NCI-H510A (cell line): ENCODE results near the gene ABHD14A.

Experiments
- DNase-seq: peaks from one replicate; lab custom pipeline; 2025; lab: John Stamatoyannopoulos, UW

ABHD14A gene

DNA sequence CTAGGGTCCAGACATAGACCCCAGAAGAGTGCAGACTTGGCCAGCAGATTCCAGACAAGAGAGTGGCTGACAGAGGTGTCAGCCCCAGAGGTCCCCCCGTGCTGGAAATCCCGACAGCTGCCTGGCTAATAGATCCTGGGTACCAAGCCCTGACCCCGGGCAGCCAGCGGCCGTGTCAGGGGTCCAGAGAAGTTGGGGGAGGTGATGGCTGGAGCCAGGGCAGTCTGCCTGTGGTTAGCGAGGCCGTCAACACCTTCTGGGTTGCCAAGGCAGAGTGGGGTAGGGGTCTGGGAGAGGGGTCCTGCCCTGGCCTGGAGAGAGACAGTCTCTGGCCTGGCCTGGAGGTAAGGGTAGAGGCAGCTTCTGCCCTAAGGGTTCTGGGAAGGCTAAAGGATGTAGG lies 45.9 kb downstream of the ABHD14A start:
- no peak for DNase-seq

DNA sequence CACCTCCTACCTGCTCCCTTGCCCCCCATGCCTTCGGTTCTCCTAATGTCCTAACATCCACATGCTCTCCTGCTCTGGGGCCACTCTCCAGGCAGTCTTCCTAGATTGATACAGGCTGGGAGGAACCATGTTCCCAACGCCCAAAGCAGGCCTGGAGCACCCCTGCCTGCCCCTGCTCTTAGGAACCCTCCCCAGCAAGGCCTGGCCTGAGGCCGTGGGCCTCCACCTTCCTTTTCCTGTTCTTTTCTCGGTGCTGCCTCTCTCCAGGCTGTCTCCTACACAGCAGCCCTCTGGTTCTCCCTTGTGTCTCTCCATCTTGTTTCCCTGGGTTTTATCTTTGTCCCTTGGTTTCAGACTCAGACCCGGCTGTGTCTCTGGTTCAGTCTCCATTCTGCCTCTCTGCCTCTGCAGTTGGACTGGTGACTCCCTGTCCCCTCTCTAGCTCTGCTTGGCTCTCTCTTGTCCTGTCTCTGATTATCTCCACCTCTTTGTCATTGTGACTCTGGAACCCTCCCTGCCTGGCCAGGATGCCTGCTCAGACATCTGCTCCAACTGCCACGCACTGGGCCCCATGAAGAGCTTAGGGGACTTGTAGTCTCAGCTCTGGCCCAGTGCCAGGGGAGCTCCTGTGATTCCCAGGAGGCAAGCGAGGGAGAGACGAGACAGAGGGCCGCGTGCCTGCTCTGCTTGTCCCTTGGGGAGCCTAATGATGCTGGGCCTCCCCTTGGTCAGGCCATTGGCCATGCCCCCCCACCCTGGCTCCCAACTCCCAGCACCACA lies 46.8 kb downstream of the ABHD14A start:
- DNase-seq = peak; percentile 55

DNA sequence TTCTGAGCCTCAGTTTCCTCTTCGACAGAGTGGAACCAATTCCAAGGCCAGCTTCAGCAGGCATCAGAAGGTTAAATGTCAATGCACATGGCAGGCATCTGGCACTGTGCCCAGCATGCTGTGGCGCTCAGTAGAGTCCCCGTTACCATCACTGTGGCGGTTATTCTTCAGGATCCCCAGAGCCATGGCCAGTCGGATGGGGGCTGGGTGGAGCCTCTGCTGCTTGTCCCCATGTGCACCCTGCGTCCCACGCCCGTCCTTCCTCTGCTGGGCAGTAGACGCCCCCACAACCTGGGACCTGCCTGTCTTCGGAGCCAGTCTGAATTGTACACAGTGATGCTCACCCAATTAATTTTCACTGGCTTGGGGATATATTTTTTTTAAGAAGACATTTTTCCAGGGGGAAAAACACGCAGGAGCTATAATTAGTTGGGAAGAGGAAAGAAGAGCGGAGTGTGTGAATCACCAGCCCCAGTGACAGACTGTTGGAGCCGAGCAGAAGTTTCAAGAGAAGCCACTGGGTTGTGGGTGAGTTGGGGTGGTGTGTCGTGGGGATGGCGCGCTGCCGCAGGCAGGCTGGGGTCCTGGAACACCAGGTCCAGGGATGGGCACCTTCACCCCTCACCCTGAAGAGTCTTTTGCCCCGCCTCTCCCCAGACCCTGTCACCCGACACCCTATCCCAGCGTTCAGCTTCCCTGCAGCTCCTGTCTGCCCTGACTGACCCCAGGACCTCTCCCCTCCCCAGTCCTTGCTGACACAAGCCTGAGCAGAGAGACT lies 47.6 kb downstream of the ABHD14A start:
- no peak for DNase-seq

DNA sequence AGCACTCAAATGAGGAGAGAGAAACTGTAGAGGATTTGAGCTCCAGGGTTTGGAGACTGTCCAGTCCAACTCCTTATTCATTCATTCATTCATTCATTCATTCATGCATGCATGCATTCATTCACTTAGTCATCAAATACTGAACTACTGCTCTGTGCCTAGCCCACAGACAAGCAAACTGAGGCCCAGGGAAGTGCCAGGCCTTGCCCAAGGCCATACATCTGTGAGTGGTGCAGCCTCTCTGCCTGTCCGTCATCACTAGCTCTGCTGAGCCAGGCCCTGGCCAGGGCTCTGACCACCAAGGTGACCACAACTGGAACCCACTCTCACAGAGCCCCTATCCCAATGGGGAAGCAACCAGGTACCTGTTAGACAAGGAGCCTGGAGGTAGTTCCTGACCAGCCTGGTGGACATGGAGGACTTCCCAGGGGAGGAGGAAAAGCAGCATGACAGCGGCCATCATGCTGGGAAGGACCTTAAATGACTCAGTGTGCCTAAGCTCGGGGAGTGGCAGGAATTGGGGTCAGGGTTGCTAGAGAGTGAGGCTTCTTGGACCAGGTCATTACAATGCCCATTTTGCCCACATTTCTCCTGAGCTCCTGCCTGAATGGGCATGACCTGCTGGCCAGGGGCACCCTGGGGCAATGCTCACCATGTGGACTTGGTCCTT lies 48.4 kb downstream of the ABHD14A start:
- no peak for DNase-seq

DNA sequence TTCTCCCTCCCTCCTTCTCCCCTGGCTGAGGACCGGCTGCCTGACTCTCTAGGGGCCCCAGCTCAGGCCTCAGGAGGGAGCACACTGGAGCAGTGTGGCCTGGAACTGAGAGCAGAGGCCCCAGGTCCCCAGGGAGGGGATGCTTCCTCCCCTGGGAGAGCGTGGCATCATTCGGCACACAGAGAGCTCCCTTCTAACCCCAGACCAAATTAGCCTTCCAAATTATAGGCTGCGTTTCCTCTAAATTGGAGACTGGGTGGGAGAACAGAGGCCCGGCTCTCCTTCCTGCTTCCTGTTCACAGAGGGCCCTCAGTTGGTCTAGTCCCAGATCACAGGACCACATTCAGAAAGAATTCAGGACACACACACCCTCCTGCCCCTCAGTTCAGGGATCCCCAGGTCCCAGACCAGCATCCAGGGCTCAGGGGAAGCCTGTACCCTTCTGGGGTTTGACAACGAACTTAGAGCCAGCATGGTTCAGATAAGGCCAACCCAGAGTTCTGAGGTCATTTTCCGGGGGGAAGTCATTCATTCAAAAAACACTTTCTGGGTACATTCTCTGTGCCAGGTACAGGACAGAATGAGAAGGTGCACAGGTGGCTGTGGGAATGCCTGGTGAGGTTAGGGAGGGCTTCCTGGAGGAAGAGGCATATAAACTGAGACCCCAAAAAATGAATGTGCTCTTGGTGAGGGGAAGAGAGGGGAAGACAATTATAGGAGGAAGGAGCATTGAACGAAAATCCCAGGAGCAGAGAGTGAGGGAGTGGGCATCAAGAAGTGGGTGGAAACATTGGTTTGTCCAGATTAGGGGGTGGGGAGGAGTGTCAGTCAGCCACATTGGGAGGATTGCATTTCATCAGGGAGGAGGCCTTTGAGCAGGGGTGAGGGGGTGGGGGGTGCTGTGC lies 49.2 kb downstream of the ABHD14A start:
- DNase-seq = no peak

DNA sequence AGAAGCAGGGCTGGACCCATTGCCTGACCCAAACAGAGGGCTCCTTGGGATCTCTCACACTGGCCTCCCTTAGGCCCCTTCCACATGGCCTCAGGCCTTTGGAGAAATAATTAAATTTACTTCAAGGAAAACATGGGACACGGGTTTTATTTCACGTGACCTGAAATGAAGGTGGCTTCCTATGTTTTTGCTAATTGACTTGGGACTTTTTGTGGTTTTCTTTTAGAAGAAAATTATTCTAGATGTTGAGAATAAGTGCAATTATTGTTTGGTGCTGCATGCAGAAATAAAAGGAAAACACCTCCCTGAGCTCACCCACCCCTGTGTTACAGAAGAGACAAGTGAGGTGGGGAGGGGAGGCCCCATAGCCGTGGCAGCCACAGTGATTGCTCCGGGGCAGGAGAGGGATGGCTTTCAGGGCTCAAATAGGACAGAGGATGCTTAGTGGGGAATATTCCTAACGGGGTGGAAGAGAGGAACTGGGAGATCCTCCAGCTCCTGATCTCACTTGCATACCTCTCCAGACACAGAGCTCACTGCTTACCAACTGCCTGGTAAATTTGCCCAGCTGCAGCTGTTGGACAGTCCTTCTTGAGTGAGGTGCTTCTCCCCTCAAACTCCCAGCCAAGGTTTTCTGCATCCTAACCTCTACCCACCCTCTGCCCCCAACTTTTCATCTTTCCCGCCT lies 50.0 kb downstream of the ABHD14A start:
- DNase-seq = no peak

DNA sequence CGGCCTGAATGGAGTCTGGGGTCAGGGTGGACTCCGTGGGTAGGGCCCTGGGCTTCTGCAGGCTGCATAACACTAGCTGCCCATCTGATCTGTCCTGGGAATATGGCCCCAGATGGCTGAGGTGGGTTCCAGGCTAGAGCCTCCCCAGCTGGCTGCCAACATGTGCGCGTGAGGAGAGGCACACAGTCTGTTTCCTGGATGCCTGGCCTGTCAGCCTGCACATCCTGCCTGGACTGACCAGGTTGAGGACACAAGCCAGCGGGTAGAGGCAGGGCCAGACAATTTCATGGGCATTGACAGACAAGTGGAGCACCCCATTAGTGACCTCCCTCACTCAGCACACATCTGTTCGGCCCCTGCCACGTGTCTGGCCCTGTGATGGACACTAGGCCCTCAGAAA lies 50.6 kb downstream of the ABHD14A start:
- DNase-seq = no peak

DNA sequence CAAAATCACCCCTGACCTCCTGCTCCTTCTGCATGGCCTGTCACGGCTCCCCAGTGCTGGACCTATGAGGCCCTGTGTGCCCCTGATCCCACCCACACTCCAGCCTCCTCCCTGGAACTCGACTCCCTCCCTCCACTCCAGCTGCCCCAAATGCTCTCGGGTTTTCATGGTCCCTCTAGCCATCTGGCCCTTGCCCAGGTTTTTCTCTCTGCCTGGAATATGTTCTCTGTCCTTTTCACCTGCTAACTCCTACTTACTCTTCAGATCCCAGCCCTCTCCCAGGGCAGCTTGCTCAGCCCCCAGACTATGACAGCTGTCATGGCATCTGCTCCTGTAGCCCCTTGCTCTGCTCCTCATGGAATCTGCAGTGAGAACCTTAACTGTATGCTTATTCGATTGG lies 51.2 kb downstream of the ABHD14A start:
- DNase-seq = no peak

DNA sequence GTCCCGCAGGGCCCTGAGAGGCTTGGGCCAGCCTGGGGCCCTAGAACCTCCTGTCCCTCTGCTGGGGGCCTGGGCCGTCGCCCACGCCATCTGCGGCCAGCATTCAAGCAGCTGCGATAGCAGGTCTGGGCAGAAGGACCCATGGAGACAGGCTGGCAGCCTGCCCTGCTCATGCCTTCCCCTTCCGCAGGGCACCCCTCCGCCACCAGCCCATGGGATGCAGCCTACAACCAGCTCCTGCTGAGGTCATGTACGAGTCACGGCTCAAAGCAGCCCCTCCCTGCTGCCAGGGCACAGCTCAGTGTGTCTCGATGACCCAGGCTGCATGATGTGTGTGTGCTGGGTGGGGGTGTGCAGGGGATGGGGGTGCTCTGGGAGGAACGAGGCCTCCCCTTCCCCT lies 53.7 kb downstream of the ABHD14A start:
- no peak for DNase-seq

DNA sequence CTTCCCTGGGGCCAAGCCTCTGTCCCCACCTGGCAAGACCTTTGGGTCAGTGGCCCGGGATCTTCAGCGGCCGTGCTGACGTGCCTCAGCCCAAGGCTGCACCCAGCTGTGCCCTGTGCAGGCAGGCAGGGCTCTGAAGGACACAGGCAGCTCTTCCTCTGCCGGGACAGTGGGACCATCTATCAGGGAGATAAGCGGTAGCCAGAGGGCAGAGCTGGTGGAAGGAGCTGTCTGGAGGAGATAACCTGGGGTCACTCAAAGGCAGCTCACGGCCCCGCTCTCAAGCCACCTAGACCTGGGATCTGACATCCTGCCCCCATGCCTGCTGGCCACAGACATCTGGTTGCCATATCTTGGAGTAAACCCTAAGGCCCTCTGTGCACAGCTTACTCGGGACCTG lies 54.2 kb downstream of the ABHD14A start:
- no peak for DNase-seq

DNA sequence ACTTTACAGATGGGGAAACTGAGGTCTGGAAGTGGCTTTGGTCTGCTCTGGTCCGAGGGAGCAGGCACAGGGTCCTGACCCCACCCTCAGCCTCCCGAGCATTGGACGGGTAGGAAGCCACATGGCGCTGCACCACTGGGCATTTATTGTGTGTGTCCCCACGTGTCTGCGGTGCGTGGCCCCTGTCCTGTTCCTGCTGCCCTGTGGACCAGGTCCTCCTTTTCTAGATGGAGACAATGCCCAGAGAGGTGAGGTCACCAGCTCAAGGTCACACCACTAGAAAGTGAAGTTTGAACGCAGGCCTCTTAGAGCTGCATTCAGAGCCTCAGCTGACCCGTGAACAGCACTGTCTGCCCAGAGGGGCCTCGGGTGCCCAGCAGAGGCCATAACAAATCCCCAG lies 54.7 kb downstream of the ABHD14A start:
- no peak for DNase-seq
